HepG2 (cell line): ENCODE results near the gene SRP68. TPM values are rescaled to one million over a fixed set of nuclear protein-coding genes. Genes with fewer than 3 reads are reported as not detected.

Experiments used
- ATM ChIP-seq: fragments of 450-650 bp; IDR thresholded peaks from 2 replicates; pipeline ENCODE4 v1.7.1; 2017; ENCODE audit warnings: mild to moderate bottlenecking, borderline replicate concordance
- CHD2 ChIP-seq: IDR thresholded peaks from 2 replicates; pipeline ENCODE4 v1.6.1; 2011; ENCODE audit warnings: low read depth, low read length, improper control_type of control experiment
- CREB1 ChIP-seq, 2 experiments: fragments of 450-650 bp in 1 of 2; IDR thresholded peaks; 2 replicates each; pipeline ENCODE4 v1.6.1; 2016 to 2017; ENCODE audit warnings: control low read depth in 1 of 2, mild to moderate bottlenecking in 1 of 2, missing compliant biosample characterization in 1 of 2, missing genetic modification characterization in 1 of 2
- DNMT3B ChIP-seq: conservative IDR thresholded peaks from 2 replicates; pipeline ENCODE4 v1.6.1; 2016; ENCODE audit warnings: missing biosample characterization, control low read depth
- DR1 ChIP-seq: sonication (generic); formaldehyde crosslinking; IDR thresholded peaks from 2 replicates; pipeline ENCODE4 v1.8.0; 2021; ENCODE audit warnings: mild to moderate bottlenecking, missing genetic modification reagents, inconsistent platforms
- EP300 ChIP-seq, 3 experiments: sonication (generic) in 1 of 3; formaldehyde crosslinking in 1 of 3; IDR thresholded peaks; 2 replicates each; pipeline versions ENCODE4 v1.5.1 to v1.6.1; 2011 to 2020; ENCODE audit warnings: low read depth in 2 of 3, low read length in 2 of 3, borderline replicate concordance in 1 of 3, improper control_type of control experiment in 1 of 3, mild to moderate bottlenecking in 1 of 3, missing genetic modification reagents in 1 of 3, moderate library complexity in 1 of 3
- FIP1L1 ChIP-seq: fragments of 200-400 bp; formaldehyde crosslinking; IDR thresholded peaks from 2 replicates; pipeline ENCODE4 v1.6.1; 2018; ENCODE audit warnings: low read depth, mild to moderate bottlenecking, low read length, moderate library complexity, borderline replicate concordance; ENCODE audit not compliant: insufficient read depth
- FOXK1 ChIP-seq: sonication (generic); formaldehyde crosslinking; IDR thresholded peaks from 2 replicates; pipeline ENCODE4 v1.4.0; 2020; ENCODE audit warnings: low read depth, missing genetic modification reagents, borderline replicate concordance
- GMEB2 ChIP-seq: IDR thresholded peaks from 2 replicates; pipeline ENCODE4 v1.6.1; 2016; ENCODE audit warnings: missing biosample characterization, missing genetic modification reagents, low read depth
- HHEX ChIP-seq: IDR thresholded peaks from 2 replicates; pipeline ENCODE4 v1.6.1; 2016; ENCODE audit warnings: control low read depth
- HMGA1 ChIP-seq: sonication (generic); formaldehyde crosslinking; conservative IDR thresholded peaks from 2 replicates; pipeline ENCODE4 v1.4.0; 2020; ENCODE audit warnings: missing genetic modification reagents
- HOXD1 ChIP-seq: sonication (generic); formaldehyde crosslinking; IDR thresholded peaks from 2 replicates; pipeline ENCODE4 v1.5.0; 2020; ENCODE audit warnings: missing genetic modification reagents
- IRF2 ChIP-seq: IDR thresholded peaks from 2 replicates; pipeline ENCODE4 v1.6.1; 2018; ENCODE audit warnings: missing genetic modification reagents, missing compliant biosample characterization
- JDP2 ChIP-seq: sonication (generic); formaldehyde crosslinking; IDR thresholded peaks from 2 replicates; pipeline ENCODE4 v1.8.1; 2022; ENCODE audit warnings: missing genetic modification reagents, borderline replicate concordance
- KDM4B ChIP-seq: sonication (generic); formaldehyde crosslinking; IDR thresholded peaks from 2 replicates; pipeline ENCODE4 v1.4.0; 2020; ENCODE audit warnings: missing genetic modification reagents
- PHB2 ChIP-seq: fragments of 450-650 bp; IDR thresholded peaks from 2 replicates; pipeline ENCODE4 v1.6.1; 2018; ENCODE audit not compliant: partially characterized antibody
- PRMT3 ChIP-seq: sonication (generic); formaldehyde crosslinking; IDR thresholded peaks from 2 replicates; pipeline ENCODE4 v1.8.1; 2022; ENCODE audit warnings: low read depth, mild to moderate bottlenecking, moderate library complexity, missing genetic modification reagents, borderline replicate concordance
- RXRA ChIP-seq: sonication (generic); formaldehyde crosslinking; IDR thresholded peaks from 2 replicates; pipeline ENCODE4 v1.5.1; 2020; ENCODE audit warnings: missing genetic modification reagents
- SRSF1 ChIP-seq: fragments of 200-400 bp; formaldehyde crosslinking; optimal IDR thresholded peaks from 2 replicates; pipeline ENCODE3; 2017; ENCODE audit warnings: mild to moderate bottlenecking, low read depth, low read length, moderate library complexity
- TMF1 ChIP-seq: sonication (generic); formaldehyde crosslinking; IDR thresholded peaks from 2 replicates; pipeline ENCODE4 v1.8.1; 2022; ENCODE audit warnings: low read depth, missing genetic modification reagents
- ZBTB38 ChIP-seq: sonication (generic); formaldehyde crosslinking; IDR thresholded peaks from 2 replicates; pipeline ENCODE4 v1.5.1; 2020; ENCODE audit warnings: mild to moderate bottlenecking, missing genetic modification reagents
- ZIK1 ChIP-seq: sonication (generic); formaldehyde crosslinking; IDR thresholded peaks from 2 replicates; pipeline ENCODE4 v1.5.0; 2020; ENCODE audit warnings: mild to moderate bottlenecking, low read depth, missing genetic modification reagents, borderline replicate concordance
- ZMAT5 ChIP-seq: sonication (generic); formaldehyde crosslinking; IDR thresholded peaks from 2 replicates; pipeline ENCODE4 v1.5.0; 2020; ENCODE audit warnings: mild to moderate bottlenecking, low read depth, missing genetic modification reagents, borderline replicate concordance
- ZNF343 ChIP-seq: sonication (generic); formaldehyde crosslinking; IDR thresholded peaks from 2 replicates; pipeline ENCODE4 v1.4.0; 2020; ENCODE audit warnings: mild to moderate bottlenecking, missing genetic modification reagents
- ZNF619 ChIP-seq: sonication (generic); formaldehyde crosslinking; IDR thresholded peaks from 2 replicates; pipeline ENCODE4 v1.4.0; 2020; ENCODE audit warnings: mild to moderate bottlenecking, missing genetic modification reagents
- ZSCAN5A ChIP-seq: sonication (generic); formaldehyde crosslinking; IDR thresholded peaks from 2 replicates; pipeline ENCODE4 v1.8.0; 2022; ENCODE audit warnings: mild to moderate bottlenecking, missing genetic modification reagents, borderline replicate concordance
- polyA plus RNA-seq, 8 experiments: library from polyadenylated mRNA; depleted of rRNA in 3 of 8; stranded (reverse) in 7 of 8; unstranded in 1 of 8; fragments of >200 nt; fragmentation: Illumina TruSeq in 4 of 8; extraction: Trizol in 4 of 8; gene quantifications; 2 replicates each; pipeline versions ENCODE4 v1.2.1 to v1.2.3, GENCODE V29; 2011 to 2016; ENCODE audit warnings: low read depth in 4 of 8, missing spikeins in 1 of 8, mixed read lengths in 1 of 8; ENCODE audit not compliant: insufficient read depth in 1 of 8
- total RNA-seq, 5 experiments: library from RNA; depleted of rRNA; stranded (reverse); fragments of >200 nt; fragmentation: Illumina TruSeq; extraction: Trizol; gene quantifications; 2 replicates each; pipeline ENCODE4 v1.2.3, GENCODE V29; 2016; ENCODE audit warnings: low read depth in 1 of 5

Gene SRP68
- total and polyA plus RNA-seq, 2 of the 13 experiments (the other 11 are each of a cell fraction or from before 2014, with no cell fraction given): 39.8 to 74.3 TPM

- peak; percentile 78 for TF ChIP-seq ZSCAN5A
- peak; percentile 55 for TF ChIP-seq DR1
- no peak for TF ChIP-seq GMEB2 (CRISPR knock-in tag)
- TF ChIP-seq FOXK1 (CRISPR knock-in tag): no peak
- no peak for TF ChIP-seq CREB1 (IDR thresholded peaks at IDR 0.05)
- TF ChIP-seq CREB1 (CRISPR knock-in tag; IDR thresholded peaks at IDR 0.05): no peak
- no peak for TF ChIP-seq KDM4B (CRISPR knock-in tag)
- TF ChIP-seq DNMT3B (CRISPR knock-in tag): no peak
- TF ChIP-seq ATM: no peak
- no peak for TF ChIP-seq TMF1 (CRISPR knock-in tag)
- no peak for TF ChIP-seq HMGA1 (CRISPR knock-in tag)
- TF ChIP-seq HOXD1 (CRISPR knock-in tag): no peak; the same call in 1 of the 2 replicates
- no peak for TF ChIP-seq SRSF1
- TF ChIP-seq PHB2: no peak
- peak; percentile 69 for TF ChIP-seq ZBTB38 (CRISPR knock-in tag)
- TF ChIP-seq EP300 (IDR thresholded peaks at IDR 0.05; ENCODE audit: low read depth in 2 of 2, low read length in 2 of 2): no peak
- 0 out of 2 replicates have a peak, but pooled peaks have one; percentile 9 for TF ChIP-seq EP300 (CRISPR knock-in tag; IDR thresholded peaks at IDR 0.05; ENCODE audit: borderline replicate concordance)
- no peak for TF ChIP-seq ZNF343 (CRISPR knock-in tag)
- TF ChIP-seq CHD2: no peak
- TF ChIP-seq RXRA (CRISPR knock-in tag): no peak
- TF ChIP-seq FIP1L1: no peak
- TF ChIP-seq HHEX: no peak
- TF ChIP-seq ZNF619: peak; percentile 64
- no peak for TF ChIP-seq JDP2
- no peak for TF ChIP-seq ZIK1 (CRISPR knock-in tag)
- no peak for TF ChIP-seq PRMT3 (CRISPR knock-in tag)
- TF ChIP-seq ZMAT5 (CRISPR knock-in tag): no peak
- 0 out of 2 replicates have a peak, but pooled peaks have one; percentile 25 for TF ChIP-seq IRF2 (CRISPR knock-in tag)
Observed at GRCh38 chr17:76027159-76027839, 45.0 kb downstream of the SRP68 start, which contains the start of gene EVPL (continued).
